Omental fat pad (tissue), 4 donors: Measurements from ENCODE around the gene RPP25L. TPM values are rescaled to one million over a fixed set of nuclear protein-coding genes. Genes with fewer than 3 reads are reported as not detected.

ENCODE experiments used
- ATAC-seq: fragments of 150-250 bp; one replicate; pipeline ENCODE4 v1.9.1; 2016; ENCODE audit warnings: mild to moderate bottlenecking, moderate library complexity; ENCODE audit not compliant: low FRiP score
- DNase-seq: peaks from one replicate; pipeline ENCODE4 v3.0.0-alpha.2; 2019; ENCODE audit warnings: low spot score
- CTCF ChIP-seq, 3 donors: fragments of 450-650 bp; IDR thresholded peaks; one replicate each; pipeline ENCODE4 v1.5.1; 2016 to 2017; ENCODE audit warnings: antibody characterized with exemption in 3 of 3, mild to moderate bottlenecking in 3 of 3, moderate library complexity in 2 of 3
- total RNA-seq, 4 donors: library from RNA; depleted of rRNA; stranded (reverse); fragments of >200 nt; gene quantifications; one replicate each; pipeline ENCODE4 v1.1.0, GENCODE V29; 2016

Gene RPP25L
- total RNA-seq, 4 donors from 2014 or later = 13.3 to 28.1 (median 23.1) TPM

- DNase-seq = no peak
- TF ChIP-seq CTCF (IDR thresholded peaks at IDR 0.05) = no peak
- ATAC-seq = no peak
These were observed 4.6 kb downstream of the RPP25L start for GRCh38 chr9:34607331-34607730.

- ATAC-seq (no peak), DNase-seq (no peak)
- TF ChIP-seq CTCF (IDR thresholded peaks at IDR 0.05) = no peak
These were observed 5.0 kb downstream of the RPP25L start for GRCh38 chr9:34606905-34607304.

GRCh38 chr9:34606190-34606589, 5.7 kb downstream of the RPP25L start:
- no peak for ATAC-seq
- DNase-seq = no peak
- TF ChIP-seq CTCF (IDR thresholded peaks at IDR 0.05) = no peak

- DNase-seq = peak; percentile 93
- TF ChIP-seq CTCF (IDR thresholded peaks at IDR 0.05) = peak in 2 of 3 donors; percentile 8 to 39
- peak; percentile 86 for ATAC-seq
These were observed 8.2 kb downstream of the RPP25L start for GRCh38 chr9:34603610-34604231.

- TF ChIP-seq CTCF (IDR thresholded peaks at IDR 0.05) = no peak
These were observed 9.8 kb downstream of the RPP25L start for GRCh38 chr9:34601937-34602573.

GRCh38 chr9:34600908-34601307, 11.0 kb downstream of the RPP25L start:
- no peak for ATAC-seq
- DNase-seq = no peak
- TF ChIP-seq CTCF (IDR thresholded peaks at IDR 0.05) = no peak

More at GRCh38 chr9:34601937-34602573, 9.8 kb downstream of the RPP25L start:
- no peak for DNase-seq
- no peak for ATAC-seq

GRCh38 chr9:34599546-34599945, 12.4 kb downstream of the RPP25L start:
- ATAC-seq (no peak), DNase-seq (no peak)
- TF ChIP-seq CTCF (IDR thresholded peaks at IDR 0.05) = no peak
